Skin epidermis (tissue), 12 donors: Measurements from ENCODE around the gene SYNE1.
"Not testable (repeated sequence)": the region's sequence is repeated elsewhere in the genome, so short reads cannot be mapped to it uniquely, and the experiment has no call there.

Source experiments
- H3K27ac ChIP-seq, 21 experiments: fragments of 200-600 bp; sonication (generic) in 11 of 21; one replicate each; pipeline ENCODE4 v1.5.0; 2020; ENCODE audit warnings: mild to moderate bottlenecking in 3 of 21, inconsistent platforms in 2 of 21, moderate library complexity in 2 of 21
- H3K4me3 ChIP-seq, 7 experiments: fragments of 200-600 bp; sonication (generic) in 2 of 7; one replicate each; pipeline ENCODE4 v1.5.0; 2020; ENCODE audit warnings: inconsistent platforms in 2 of 7, mild to moderate bottlenecking in 2 of 7, moderate library complexity in 1 of 7

The SYNE1 gene

GRCh38 chr6:152572338-152573088 is 64.6 kb downstream of the SYNE1 start:
- Histone ChIP-seq H3K4me3 (no peak overlapping the region), H3K27ac (no peak overlapping the region)

GRCh38 chr6:152571943-152572337 is 65.2 kb downstream of the SYNE1 start:
- Histone ChIP-seq H3K27ac (no peak overlapping the region), H3K4me3 (no peak overlapping the region)

GRCh38 chr6:152571089-152571488 is 66.1 kb downstream of the SYNE1 start:
- Histone ChIP-seq H3K27ac (no peak overlapping the region), H3K4me3 (no peak overlapping the region)

GRCh38 chr6:152566103-152566875 is 70.9 kb downstream of the SYNE1 start:
- no peak overlapping the region for H3K4me3 ChIP-seq
- peak overlapping the region in 1 of 21 experiments; percentile 17 for H3K27ac ChIP-seq

- no peak overlapping the region for H3K27ac ChIP-seq
- H3K4me3 ChIP-seq, result no peak overlapping the region
Measured at GRCh38 chr6:152563177-152563576, 74.0 kb downstream of the SYNE1 start.

- not testable (repeated sequence) for H3K27ac ChIP-seq, H3K4me3 ChIP-seq
Measured at GRCh38 chr6:152558798-152559197, 78.4 kb downstream of the SYNE1 start.

- no peak overlapping the region for H3K27ac ChIP-seq
- no peak overlapping the region for H3K4me3 ChIP-seq
Measured at GRCh38 chr6:152557502-152557901, 79.7 kb downstream of the SYNE1 start.

- Histone ChIP-seq H3K27ac (no peak overlapping the region), H3K4me3 (no peak overlapping the region)
Measured at GRCh38 chr6:152554851-152555250, 82.3 kb downstream of the SYNE1 start.

GRCh38 chr6:152552616-152553209 is 84.4 kb downstream of the SYNE1 start:
- H3K27ac ChIP-seq, result no peak overlapping the region
- H3K4me3 ChIP-seq, result no peak overlapping the region

- Histone ChIP-seq H3K4me3 (no peak overlapping the region), H3K27ac (no peak overlapping the region)
Measured at GRCh38 chr6:152543519-152543918, 93.6 kb downstream of the SYNE1 start.

GRCh38 chr6:152540381-152540780 is 96.8 kb downstream of the SYNE1 start:
- no peak overlapping the region for H3K27ac ChIP-seq
- no peak overlapping the region for H3K4me3 ChIP-seq

GRCh38 chr6:152534541-152534940 is 102.6 kb downstream of the SYNE1 start:
- H3K4me3 ChIP-seq, result no peak overlapping the region
- no peak overlapping the region for H3K27ac ChIP-seq

- Histone ChIP-seq H3K4me3 (no peak overlapping the region), H3K27ac (no peak overlapping the region)
Measured at GRCh38 chr6:152532556-152533422, 104.4 kb downstream of the SYNE1 start.

- no peak overlapping the region for H3K27ac ChIP-seq
- no peak overlapping the region for H3K4me3 ChIP-seq
Measured at GRCh38 chr6:152531659-152532058, 105.5 kb downstream of the SYNE1 start.

GRCh38 chr6:152529369-152529768 is 107.8 kb downstream of the SYNE1 start:
- Histone ChIP-seq H3K27ac (no peak overlapping the region), H3K4me3 (no peak overlapping the region)

GRCh38 chr6:152514120-152514519 is 123.0 kb downstream of the SYNE1 start:
- H3K4me3 ChIP-seq, H3K27ac ChIP-seq: not testable (repeated sequence)

GRCh38 chr6:152509916-152510315 is 127.2 kb downstream of the SYNE1 start:
- Histone ChIP-seq H3K4me3 (no peak overlapping the region), H3K27ac (no peak overlapping the region)

GRCh38 chr6:152508477-152508876 is 128.7 kb downstream of the SYNE1 start:
- Histone ChIP-seq H3K4me3 (no peak overlapping the region), H3K27ac (no peak overlapping the region)

GRCh38 chr6:152503546-152503945 is 133.6 kb downstream of the SYNE1 start:
- H3K27ac ChIP-seq, result no peak overlapping the region
- H3K4me3 ChIP-seq, result no peak overlapping the region
